Mesothelial cell of epicardium (in vitro differentiated cells): ENCODE measurements around the gene EIF1. TPM values are rescaled to one million over a fixed set of nuclear protein-coding genes. Genes with fewer than 3 reads are reported as not detected.
"Not testable (repeated sequence)": the region's sequence is repeated elsewhere in the genome, so short reads cannot be mapped to it uniquely, and the experiment has no call there.

Experiments used
- DNase-seq, 2 experiments: peaks; one replicate each; pipeline ENCODE4 v3.0.0; 2021; ENCODE audit warnings: low spot score in 2 of 2; ENCODE audit not compliant: unreplicated experiment in 2 of 2
- H3K27ac Mint-ChIP-seq: 2 replicates; pipeline ENCODE4 v1.8.0; 2021; ENCODE audit warnings: mixed read lengths
- H3K27me3 Mint-ChIP-seq: 2 replicates; pipeline ENCODE4 v1.8.0; 2021; ENCODE audit warnings: low read depth, mixed read lengths
- H3K36me3 Mint-ChIP-seq: 2 replicates; pipeline ENCODE4 v1.8.0; 2021; ENCODE audit warnings: mixed read lengths
- H3K4me1 Mint-ChIP-seq: 2 replicates; pipeline ENCODE4 v1.8.0; 2021; ENCODE audit warnings: mixed read lengths
- H3K4me3 Mint-ChIP-seq: 2 replicates; pipeline ENCODE4 v1.8.0; 2021; ENCODE audit warnings: mild to moderate bottlenecking, moderate library complexity, mixed read lengths
- H3K9me3 Mint-ChIP-seq: 2 replicates; pipeline ENCODE4 v1.8.0; 2021; ENCODE audit warnings: mixed read lengths
- CTCF ChIP-seq: fragments of 200-600 bp; sonication (generic); IDR thresholded peaks from one replicate; pipeline ENCODE4 v1.5.0; 2021; ENCODE audit warnings: antibody characterized with exemption; ENCODE audit not compliant: unreplicated experiment
- total RNA-seq: library from RNA; stranded (reverse); gene quantifications from 3 replicates; pipeline ENCODE4 v1.2.1, GENCODE V29; 2021

EIF1 gene
- total RNA-seq: 600 to 610 TPM (median 606 TPM) in 3 replicates

- H3K4me3 Mint-ChIP-seq: peak within 1 kb of the TSS; percentile 92
- TF ChIP-seq CTCF: no peak
Observed at GRCh38 chr17:41688641-41689496, at the start of gene EIF1. TSS of gene EIF1 (plus strand) at chr17:41688885. CDS start at chr17:41689039, 154 bp downstream.

GRCh38 chr17:41638941-41639340 is 49.7 kb upstream of the EIF1 start:
- DNase-seq: no peak
- Mint-ChIP-seq H3K36me3 (no peaks in the 10 kb centered on the region), H3K9me3 (no peaks in the 10 kb centered on the region), H3K27ac (no peak overlapping the region), H3K27me3 (no peaks in the 10 kb centered on the region), H3K4me1 (peaks cover 17% of the 10 kb centered on the region), H3K4me3 (no peak overlapping the region)
- TF ChIP-seq CTCF: no peak

More at GRCh38 chr17:41688641-41689496, at the start of gene EIF1:
- H3K4me1 Mint-ChIP-seq: peaks cover 18% of the 10 kb centered on the region
- H3K9me3 Mint-ChIP-seq: peaks cover 3% of the 10 kb centered on the region
- peak within 1 kb of the TSS; percentile 100 for H3K27ac Mint-ChIP-seq
- H3K36me3 Mint-ChIP-seq: peaks cover 26% of the 10 kb centered on the region
- H3K27me3 Mint-ChIP-seq: no peaks in the 10 kb centered on the region
- DNase-seq: peak; percentile 99 to 100

- no peak for DNase-seq
- TF ChIP-seq CTCF: no peak
- H3K27ac Mint-ChIP-seq: no peak overlapping the region
- H3K27me3 Mint-ChIP-seq: no peaks in the 10 kb centered on the region
- no peaks in the 10 kb centered on the region for H3K36me3 Mint-ChIP-seq
- no peaks in the 10 kb centered on the region for H3K9me3 Mint-ChIP-seq
- peaks cover 16% of the 10 kb centered on the region for H3K4me1 Mint-ChIP-seq
- no peak overlapping the region for H3K4me3 Mint-ChIP-seq
Observed at GRCh38 chr17:41639492-41640473, 48.9 kb upstream of the EIF1 start.

GRCh38 chr17:41640596-41640995 is 48.1 kb upstream of the EIF1 start:
- peaks cover 12% of the 10 kb centered on the region for H3K4me1 Mint-ChIP-seq
- not testable (repeated sequence) for DNase-seq, H3K4me3 Mint-ChIP-seq, H3K36me3 Mint-ChIP-seq, H3K9me3 Mint-ChIP-seq, H3K27ac Mint-ChIP-seq, H3K27me3 Mint-ChIP-seq

GRCh38 chr17:41642252-41643156 is 46.2 kb upstream of the EIF1 start:
- H3K9me3 Mint-ChIP-seq: no peaks in the 10 kb centered on the region
- no peak overlapping the region for H3K4me3 Mint-ChIP-seq
- no peak for DNase-seq
- TF ChIP-seq CTCF: no peak
- peaks cover 18% of the 10 kb centered on the region for H3K4me1 Mint-ChIP-seq
- H3K36me3 Mint-ChIP-seq: no peaks in the 10 kb centered on the region
- H3K27me3 Mint-ChIP-seq: no peaks in the 10 kb centered on the region
- no peak overlapping the region for H3K27ac Mint-ChIP-seq
